HCT116 (cell line): ENCODE measurements around the gene MUC4. TPM values are rescaled to one million over a fixed set of nuclear protein-coding genes. Genes with fewer than 3 reads are reported as not detected.

ENCODE experiments used
- ATAC-seq: fragments of 200-7000 bp; cut with Tn5 transposase; 2 replicates; pipeline ENCODE4 v1.9.1; 2020; ENCODE audit warnings: mild to moderate bottlenecking, moderate library complexity
- BruUV-seq: library from RNA; stranded (reverse); fragments of 400-500 nt; replicated peaks from 2 replicates; lab custom pipeline; 2021; lab: Mats Ljungman, UMichigan
- CTCF ChIA-PET: fragments of 300-600 bp; sonication (Branson Sonifier 250); formaldehyde crosslinking; loops from one replicate; lab custom pipeline; 2021; ENCODE audit warnings: antibody characterized with exemption; lab: Charles Lee
- POLR2A ChIA-PET: fragments of 300-600, 350-600 bp; sonication (Branson Sonifier 250); formaldehyde crosslinking; loops from one replicate; lab custom pipeline; 2021; ENCODE audit warnings: antibody characterized with exemption; lab: Charles Lee
- RAD21 ChIA-PET, 2 experiments: fragments of 300-600 bp; sonication (Branson Sonifier 250); formaldehyde crosslinking; loops; one replicate each; lab custom pipeline; 2023; ENCODE audit warnings: low total read pairs in 2 of 2; ENCODE audit not compliant: uncharacterized antibody in 2 of 2, unreplicated experiment in 2 of 2, low non-redundant PET in 1 of 2; lab: Charles Lee
- DNase-seq: peaks from one replicate; pipeline ENCODE4 v3.0.0-alpha.2; 2010; ENCODE audit warnings: low read depth, low spot score
- H2AFZ ChIP-seq: fragments of 200-600 bp; shearing (Covaris generic), sonication (generic); 2 replicates; pipeline ENCODE4 v1.6.1; 2017; ENCODE audit warnings: low read depth, mixed run types, mixed read lengths, antibody characterized with exemption, low read length; ENCODE audit not compliant: poor library complexity, severe bottlenecking
- H3K27ac ChIP-seq: 2 replicates; pipeline ENCODE4 v1.5.1; 2012; ENCODE audit warnings: low read depth, low read length
- H3K27me3 ChIP-seq: fragments of 200-600 bp; sonication (generic); 2 replicates; pipeline ENCODE4 v1.6.1; 2016; ENCODE audit warnings: mixed run types, low read length, mixed read lengths; ENCODE audit not compliant: insufficient read depth
- H3K36me3 ChIP-seq, 2 experiments: fragments of 200-500 bp in 1 of 2; fragments of 200-600 bp in 1 of 2; sonication (Bioruptor generic) in 1 of 2; sonication (generic) in 1 of 2; 2 replicates each; pipeline versions ENCODE4 v1.5.1 to v1.6.1; 2014 to 2016; ENCODE audit warnings: low read length in 2 of 2, inconsistent platforms in 1 of 2, mixed read lengths in 1 of 2, mixed run types in 1 of 2; ENCODE audit not compliant: insufficient read depth in 2 of 2, control insufficient read depth in 1 of 2
- H3K4me1 ChIP-seq, 2 experiments: fragments of 200-600 bp in 1 of 2; sonication (generic) in 1 of 2; 2 replicates each; pipeline versions ENCODE4 v1.5.1 to v1.6.1; 2012 to 2017; ENCODE audit warnings: low read length in 2 of 2, inconsistent platforms in 1 of 2, mild to moderate bottlenecking in 1 of 2, mixed read lengths in 1 of 2, mixed run types in 1 of 2, moderate library complexity in 1 of 2; ENCODE audit not compliant: insufficient read depth in 2 of 2, control insufficient read depth in 1 of 2
- H3K4me2 ChIP-seq: fragments of 200-600 bp; sonication (generic); 2 replicates; pipeline ENCODE4 v1.6.1; 2017; ENCODE audit warnings: mixed run types, low read length, mixed read lengths
- H3K4me3 ChIP-seq, 2 experiments: fragments of 200-600 bp in 1 of 2; sonication (generic) in 1 of 2; replicated peaks in 1 of 2; 2 replicates each; pipeline ENCODE4 v1.5.1; 2011 to 2016; ENCODE audit warnings: low read length in 2 of 2, control low read depth in 1 of 2, low read depth in 1 of 2, mild to moderate bottlenecking in 1 of 2, mixed read lengths in 1 of 2, mixed run types in 1 of 2
- H3K79me2 ChIP-seq: fragments of 200-600 bp; sonication (generic); 2 replicates; pipeline ENCODE4 v1.6.1; 2017; ENCODE audit warnings: mild to moderate bottlenecking, mixed run types, low read length, moderate library complexity, mixed read lengths; ENCODE audit not compliant: insufficient read depth
- H3K9ac ChIP-seq: fragments of 200-600 bp; sonication (generic); 2 replicates; pipeline ENCODE4 v1.6.1; 2016; ENCODE audit warnings: low read length, mixed read lengths
- H3K9me2 ChIP-seq: fragments of 200-600 bp; sonication (generic), shearing (Covaris generic); 2 replicates; pipeline ENCODE4 v1.6.1; 2017; ENCODE audit warnings: mixed run types, mild to moderate bottlenecking, moderate library complexity; ENCODE audit not compliant: insufficient read depth
- H3K9me3 ChIP-seq, 2 experiments: fragments of 200-500 bp in 1 of 2; fragments of 200-600 bp in 1 of 2; sonication (Bioruptor generic) in 1 of 2; sonication (generic) in 1 of 2; 2 replicates each; pipeline ENCODE4 v1.6.1; 2014 to 2017; ENCODE audit warnings: low read length in 2 of 2, mixed read lengths in 2 of 2, inconsistent platforms in 1 of 2, low read depth in 1 of 2, mild to moderate bottlenecking in 1 of 2, mixed run types in 1 of 2, moderate library complexity in 1 of 2; ENCODE audit not compliant: control insufficient read depth in 1 of 2, insufficient read depth in 1 of 2
- H4K20me1 ChIP-seq: fragments of 200-600 bp; sonication (generic), shearing (Covaris generic); 2 replicates; pipeline ENCODE4 v1.6.1; 2017; ENCODE audit warnings: mixed run types, mild to moderate bottlenecking, moderate library complexity; ENCODE audit not compliant: insufficient read depth
- ELF1 ChIP-seq: IDR thresholded peaks from 2 replicates; pipeline ENCODE4 v1.6.1; 2012; ENCODE audit warnings: low read depth, borderline replicate concordance
- EZH2 ChIP-seq: fragments of 200-600 bp; sonication (generic); IDR thresholded peaks from 2 replicates; pipeline ENCODE4 v1.6.1; 2017; ENCODE audit warnings: antibody characterized with exemption, mixed run types
- EZH2phosphoT487 ChIP-seq: fragments of 200-600 bp; IDR thresholded peaks from 2 replicates; pipeline ENCODE4 v1.6.1; 2018; ENCODE audit warnings: antibody characterized with exemption, borderline replicate concordance
- POLR2A ChIP-seq: IDR thresholded peaks from 2 replicates; pipeline ENCODE4 v1.7.0; 2011; ENCODE audit warnings: borderline replicate concordance; ENCODE audit not compliant: insufficient read depth, insufficient read length; ENCODE audit errors: extremely low read depth
- RAD21 ChIP-seq: IDR thresholded peaks from 2 replicates; pipeline ENCODE4 v1.6.1; 2012; ENCODE audit warnings: low read depth, mild to moderate bottlenecking
- SIN3A ChIP-seq: IDR thresholded peaks from 2 replicates; pipeline ENCODE4 v1.6.1; 2012; ENCODE audit warnings: low read depth
- TCF7L2 ChIP-seq: IDR thresholded peaks from 2 replicates; pipeline ENCODE4 v1.7.0; 2011; ENCODE audit warnings: borderline replicate concordance, inconsistent platforms; ENCODE audit not compliant: insufficient read depth, insufficient read length; ENCODE audit errors: extremely low read depth
- intact Hi-C: fragments of 100-400 bp; cut with micrococcal nuclease; formaldehyde crosslinking; loops from 2 replicates; pipeline ENCODE4 v1.10.0; 2022
- total RNA-seq: library from RNA; stranded (reverse); gene quantifications from one replicate; pipeline ENCODE4 v1.2.1, GENCODE V29; 2021; ENCODE audit not compliant: unreplicated experiment
- TF ChIP-seq, protein P1 (sequence below), 3 experiments: fragments of 200-600 bp in 1 of 3; sonication (generic) in 1 of 3; IDR thresholded peaks in 2 of 3; conservative IDR thresholded peaks in 1 of 3; 2 replicates each; pipeline ENCODE4 v1.5.1; 2012 to 2017; ENCODE audit warnings: low read depth in 2 of 3, low read length in 2 of 3, antibody characterized with exemption in 1 of 3, borderline replicate concordance in 1 of 3, control low read depth in 1 of 3, mild to moderate bottlenecking in 1 of 3, mixed read lengths in 1 of 3, mixed run types in 1 of 3, moderate library complexity in 1 of 3; ENCODE audit not compliant: insufficient read depth in 1 of 3
- TF ChIP-seq, protein P2 (sequence below): IDR thresholded peaks from 2 replicates; pipeline ENCODE4 v1.6.1; 2012

MUC4 gene
- total RNA-seq, 1 experiment from 2014 or later, result 0.64 TPM

- Histone ChIP-seq H4K20me1 (no peaks in the 10 kb centered on the region), H3K27ac (no peak overlapping the region), H2AFZ (no peak overlapping the region), H3K79me2 (no peaks in the 10 kb centered on the region), H3K4me2 (no peak overlapping the region), H3K27me3 (no peaks in the 10 kb centered on the region), H3K9me2 (no peaks in the 10 kb centered on the region), H3K9ac (no peak overlapping the region), H3K4me1 (no peaks in the 10 kb centered on the region)
- DNase-seq, result no peak
- POLR2A ChIA-PET, result interaction anchor here (0.6 to 1.2 kb wide), 3 partner anchors 10 to 170 kb away, joined by 3 to 4 read pairs (median 3); no protein-coding TSS in a partner anchor
- no TSS peak for BruUV-seq
- intact Hi-C loops, result no loop called here
- TF ChIP-seq EZH2phosphoT487, result no peak
- TF ChIP-seq, protein P1, sequence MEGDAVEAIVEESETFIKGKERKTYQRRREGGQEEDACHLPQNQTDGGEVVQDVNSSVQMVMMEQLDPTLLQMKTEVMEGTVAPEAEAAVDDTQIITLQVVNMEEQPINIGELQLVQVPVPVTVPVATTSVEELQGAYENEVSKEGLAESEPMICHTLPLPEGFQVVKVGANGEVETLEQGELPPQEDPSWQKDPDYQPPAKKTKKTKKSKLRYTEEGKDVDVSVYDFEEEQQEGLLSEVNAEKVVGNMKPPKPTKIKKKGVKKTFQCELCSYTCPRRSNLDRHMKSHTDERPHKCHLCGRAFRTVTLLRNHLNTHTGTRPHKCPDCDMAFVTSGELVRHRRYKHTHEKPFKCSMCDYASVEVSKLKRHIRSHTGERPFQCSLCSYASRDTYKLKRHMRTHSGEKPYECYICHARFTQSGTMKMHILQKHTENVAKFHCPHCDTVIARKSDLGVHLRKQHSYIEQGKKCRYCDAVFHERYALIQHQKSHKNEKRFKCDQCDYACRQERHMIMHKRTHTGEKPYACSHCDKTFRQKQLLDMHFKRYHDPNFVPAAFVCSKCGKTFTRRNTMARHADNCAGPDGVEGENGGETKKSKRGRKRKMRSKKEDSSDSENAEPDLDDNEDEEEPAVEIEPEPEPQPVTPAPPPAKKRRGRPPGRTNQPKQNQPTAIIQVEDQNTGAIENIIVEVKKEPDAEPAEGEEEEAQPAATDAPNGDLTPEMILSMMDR (IDR thresholded peaks at IDR 0.05 in 2 of 3, conservative IDR thresholded peaks at IDR 0.05 in 1 of 3; ENCODE audit: borderline replicate concordance in 1 of 3, insufficient read depth in 1 of 3, low read depth in 2 of 3, low read length in 2 of 3), result no peak
- TF ChIP-seq, protein P2, sequence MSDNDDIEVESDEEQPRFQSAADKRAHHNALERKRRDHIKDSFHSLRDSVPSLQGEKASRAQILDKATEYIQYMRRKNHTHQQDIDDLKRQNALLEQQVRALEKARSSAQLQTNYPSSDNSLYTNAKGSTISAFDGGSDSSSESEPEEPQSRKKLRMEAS, result no peak
- TF ChIP-seq POLR2A, result no peak
- no peak for TF ChIP-seq TCF7L2
- TF ChIP-seq SIN3A, result no peak
- no peak for TF ChIP-seq RAD21
- no peak for TF ChIP-seq ELF1
- TF ChIP-seq EZH2, result no peak
- TF ChIP-seq, all 23 proteins: peak for 0
- ChIA-PET CTCF (no interaction called here), RAD21 (no interaction called here)
- ATAC-seq, result no peak
- Histone ChIP-seq H3K9me3 (no peaks in the 10 kb centered on the region), H3K4me3 (no peak overlapping the region), H3K36me3 (no peaks in the 10 kb centered on the region)
Measured at GRCh38 chr3:195704433-195704999, 107.2 kb downstream of the MUC4 start.
